IPS-20b (cell line): Measurements from ENCODE around the gene NPIPB8.
"Not testable (repeated sequence)": the region's sequence is repeated elsewhere in the genome, so short reads cannot be mapped to it uniquely, and the experiment has no call there.

ENCODE experiments used
- H3K27ac ChIP-seq: one replicate; pipeline ENCODE4 v1.5.1; 2013; ENCODE audit warnings: low read length
- H3K27me3 ChIP-seq: 2 replicates; pipeline ENCODE4 v1.6.1; 2013; ENCODE audit warnings: mild to moderate bottlenecking, low read length, inconsistent platforms; ENCODE audit not compliant: insufficient read depth
- H3K36me3 ChIP-seq: 2 replicates; pipeline ENCODE4 v1.6.1; 2013; ENCODE audit warnings: low read depth, mild to moderate bottlenecking, inconsistent platforms, low read length, moderate library complexity; ENCODE audit not compliant: insufficient read depth
- H3K4me1 ChIP-seq: 2 replicates; pipeline ENCODE4 v1.6.1; 2013; ENCODE audit warnings: mild to moderate bottlenecking, control low read depth, inconsistent platforms, low read length, moderate library complexity; ENCODE audit not compliant: insufficient read depth
- H3K4me3 ChIP-seq: 2 replicates; pipeline ENCODE4 v1.5.1; 2013; ENCODE audit warnings: mild to moderate bottlenecking, low read length, inconsistent platforms
- H3K9ac ChIP-seq: 2 replicates; pipeline ENCODE4 v1.6.1; 2013; ENCODE audit warnings: low read depth, mild to moderate bottlenecking, inconsistent platforms, low read length, moderate library complexity
- H3K9me3 ChIP-seq: 2 replicates; pipeline ENCODE4 v1.6.1; 2013; ENCODE audit warnings: mild to moderate bottlenecking, low read depth, low read length, inconsistent platforms; ENCODE audit not compliant: insufficient read depth

The NPIPB8 gene

GRCh38 chr16:28688327-28688952 lies 50.6 kb downstream of the NPIPB8 start:
- not testable (repeated sequence) for H3K4me3 ChIP-seq, H3K27me3 ChIP-seq, H3K36me3 ChIP-seq, H3K27ac ChIP-seq, H3K9me3 ChIP-seq, H3K4me1 ChIP-seq, H3K9ac ChIP-seq

GRCh38 chr16:28689425-28689824 lies 51.6 kb downstream of the NPIPB8 start:
- H3K9me3 ChIP-seq, H3K27me3 ChIP-seq, H3K4me1 ChIP-seq, H3K36me3 ChIP-seq, H3K9ac ChIP-seq, H3K4me3 ChIP-seq, H3K27ac ChIP-seq: not testable (repeated sequence)

- not testable (repeated sequence) for H3K9ac ChIP-seq, H3K4me3 ChIP-seq, H3K36me3 ChIP-seq, H3K4me1 ChIP-seq, H3K9me3 ChIP-seq, H3K27me3 ChIP-seq, H3K27ac ChIP-seq
Measured at GRCh38 chr16:28691722-28692121, 53.9 kb downstream of the NPIPB8 start.

- not testable (repeated sequence) for H3K9ac ChIP-seq, H3K36me3 ChIP-seq, H3K9me3 ChIP-seq, H3K27ac ChIP-seq, H3K4me1 ChIP-seq, H3K27me3 ChIP-seq, H3K4me3 ChIP-seq
Measured at GRCh38 chr16:28693257-28693950, 55.5 kb downstream of the NPIPB8 start.

GRCh38 chr16:28699792-28700191 lies 61.9 kb downstream of the NPIPB8 start:
- not testable (repeated sequence) for H3K9ac ChIP-seq, H3K9me3 ChIP-seq, H3K27ac ChIP-seq, H3K4me3 ChIP-seq, H3K27me3 ChIP-seq, H3K4me1 ChIP-seq, H3K36me3 ChIP-seq

- not testable (repeated sequence) for H3K9ac ChIP-seq, H3K27me3 ChIP-seq, H3K36me3 ChIP-seq, H3K27ac ChIP-seq, H3K9me3 ChIP-seq, H3K4me1 ChIP-seq, H3K4me3 ChIP-seq
Measured at GRCh38 chr16:28700349-28700748, 62.5 kb downstream of the NPIPB8 start.

GRCh38 chr16:28701384-28701783 lies 63.5 kb downstream of the NPIPB8 start:
- not testable (repeated sequence) for H3K9ac ChIP-seq, H3K4me1 ChIP-seq, H3K4me3 ChIP-seq, H3K27me3 ChIP-seq, H3K27ac ChIP-seq, H3K36me3 ChIP-seq, H3K9me3 ChIP-seq

GRCh38 chr16:28704246-28704645 lies 66.4 kb downstream of the NPIPB8 start:
- not testable (repeated sequence) for H3K27ac ChIP-seq, H3K9ac ChIP-seq, H3K4me3 ChIP-seq, H3K36me3 ChIP-seq, H3K4me1 ChIP-seq, H3K27me3 ChIP-seq, H3K9me3 ChIP-seq
